Mucosa of descending colon (tissue), 3 donors: ENCODE results near the gene ASB4. TPM values are rescaled to one million over a fixed set of nuclear protein-coding genes. Genes with fewer than 3 reads are reported as not detected.
A peak's percentile ranks its signal among the peaks of the same experiment; 100 is the strongest.

ENCODE experiments used
- ATAC-seq: fragments of 200-7000 bp; cut with Tn5 transposase; one replicate; pipeline ENCODE4 v1.9.1; 2020; ENCODE audit warnings: mild to moderate bottlenecking, moderate library complexity
- DNase-seq, 3 donors: peaks; one replicate each; pipeline ENCODE4 v3.0.0-alpha.2; 2020
- H3K36me3 ChIP-seq: fragments of 200-600 bp; one replicate; pipeline ENCODE4 v1.8.0; 2021; ENCODE audit warnings: low read depth, mild to moderate bottlenecking
- H3K4me1 ChIP-seq: fragments of 200-600 bp; one replicate; pipeline ENCODE4 v1.8.0; 2021; ENCODE audit warnings: low read depth, mild to moderate bottlenecking
- H3K4me3 ChIP-seq: fragments of 200-600 bp; one replicate; pipeline ENCODE4 v1.8.0; 2021; ENCODE audit warnings: mild to moderate bottlenecking
- H3K9me3 ChIP-seq: fragments of 200-600 bp; one replicate; pipeline ENCODE4 v1.8.0; 2021; ENCODE audit warnings: mild to moderate bottlenecking
- intact Hi-C, 2 donors: fragments of 100-400 bp; cut with DNase I in 1 of 2; cut with micrococcal nuclease in 1 of 2; formaldehyde crosslinking; loops; one replicate each; pipeline versions ENCODE4 v1.11.0 to v1.11.1; 2022; cut with DNase I, micrococcal nuclease
- total RNA-seq, 3 donors: library from RNA; stranded (reverse); fragmentation: NEBNext Ultra II Directional in 2 of 3; extraction: Animal tissue kit (Norgen Biotek cat#: 25700) in 2 of 3; gene quantifications; one replicate each; pipeline versions ENCODE4 v1.2.1 to v1.2.4, GENCODE V29; 2021 to 2023
- TF ChIP-seq, protein P1 (sequence below): fragments of 200-600 bp; IDR thresholded peaks from one replicate; pipeline ENCODE4 v1.8.0; 2022; ENCODE audit warnings: antibody characterized with exemption, mild to moderate bottlenecking
- donor health status: DM: no; HTN: no; CAD: no; lungs with moderate emphysema.
- donor health status: DM: no; HTN: no; CAD: no.
- donor health status: DM: no; HTN: yes; CAD: no.

Gene ASB4
- total RNA-seq, 3 donors from 2014 or later, result 0.13 to 0.84 TPM; not detected in 1

DNA sequence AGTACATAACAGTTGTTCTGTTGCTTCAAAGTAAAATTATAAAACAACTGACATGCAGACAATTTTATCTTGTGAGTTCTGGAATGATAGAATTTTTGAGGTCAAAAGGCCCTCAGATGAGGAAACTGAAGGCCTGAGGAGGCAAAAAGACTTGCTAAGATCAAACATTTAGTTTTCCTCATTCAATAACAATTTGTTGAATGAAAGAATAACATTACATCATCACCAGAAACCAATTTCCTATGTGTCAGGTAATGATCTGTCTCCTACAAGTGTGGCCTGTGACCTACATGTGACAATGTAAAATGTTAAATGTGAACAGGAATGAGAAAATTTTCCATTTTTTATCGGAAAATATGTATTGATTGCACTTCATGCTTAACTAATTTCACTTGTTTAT lies 16.6 kb upstream of the ASB4 start:
- Histone ChIP-seq H3K36me3 (no peaks in the 10 kb centered on the region), H3K4me1 (peaks cover 4% of the 10 kb centered on the region), H3K9me3 (no peaks in the 10 kb centered on the region), H3K4me3 (no peak overlapping the region)
- DNase-seq (no peak), ATAC-seq (no peak)
- intact Hi-C loops, result no loop called here
- TF ChIP-seq, protein P1, sequence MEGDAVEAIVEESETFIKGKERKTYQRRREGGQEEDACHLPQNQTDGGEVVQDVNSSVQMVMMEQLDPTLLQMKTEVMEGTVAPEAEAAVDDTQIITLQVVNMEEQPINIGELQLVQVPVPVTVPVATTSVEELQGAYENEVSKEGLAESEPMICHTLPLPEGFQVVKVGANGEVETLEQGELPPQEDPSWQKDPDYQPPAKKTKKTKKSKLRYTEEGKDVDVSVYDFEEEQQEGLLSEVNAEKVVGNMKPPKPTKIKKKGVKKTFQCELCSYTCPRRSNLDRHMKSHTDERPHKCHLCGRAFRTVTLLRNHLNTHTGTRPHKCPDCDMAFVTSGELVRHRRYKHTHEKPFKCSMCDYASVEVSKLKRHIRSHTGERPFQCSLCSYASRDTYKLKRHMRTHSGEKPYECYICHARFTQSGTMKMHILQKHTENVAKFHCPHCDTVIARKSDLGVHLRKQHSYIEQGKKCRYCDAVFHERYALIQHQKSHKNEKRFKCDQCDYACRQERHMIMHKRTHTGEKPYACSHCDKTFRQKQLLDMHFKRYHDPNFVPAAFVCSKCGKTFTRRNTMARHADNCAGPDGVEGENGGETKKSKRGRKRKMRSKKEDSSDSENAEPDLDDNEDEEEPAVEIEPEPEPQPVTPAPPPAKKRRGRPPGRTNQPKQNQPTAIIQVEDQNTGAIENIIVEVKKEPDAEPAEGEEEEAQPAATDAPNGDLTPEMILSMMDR, result no peak

DNA sequence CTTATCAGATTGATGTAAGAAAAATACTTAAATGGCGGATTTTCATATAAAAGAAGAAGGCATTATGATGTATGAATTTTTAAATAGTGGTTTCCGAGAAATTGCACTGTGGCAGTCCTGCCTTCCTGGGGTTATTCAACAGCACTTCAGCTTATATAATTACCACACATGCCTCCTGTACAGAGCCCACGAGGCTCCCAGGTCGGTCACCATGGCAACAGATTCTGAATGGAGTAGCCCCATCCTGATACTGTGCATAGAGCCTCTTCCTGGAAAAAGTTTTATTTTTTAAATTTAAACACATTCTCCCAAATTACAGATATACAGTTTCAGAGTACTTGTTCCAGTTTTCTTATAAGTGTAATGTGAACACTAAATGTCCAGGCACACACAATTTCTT lies 15.9 kb upstream of the ASB4 start:
- TF ChIP-seq, protein P1, result no peak
- intact Hi-C loops, result no loop called here
- H3K9me3 ChIP-seq, result no peaks in the 10 kb centered on the region
- peaks cover 4% of the 10 kb centered on the region for H3K4me1 ChIP-seq
- no peaks in the 10 kb centered on the region for H3K36me3 ChIP-seq
- ATAC-seq (no peak), DNase-seq (no peak)
- no peak overlapping the region for H3K4me3 ChIP-seq

DNA sequence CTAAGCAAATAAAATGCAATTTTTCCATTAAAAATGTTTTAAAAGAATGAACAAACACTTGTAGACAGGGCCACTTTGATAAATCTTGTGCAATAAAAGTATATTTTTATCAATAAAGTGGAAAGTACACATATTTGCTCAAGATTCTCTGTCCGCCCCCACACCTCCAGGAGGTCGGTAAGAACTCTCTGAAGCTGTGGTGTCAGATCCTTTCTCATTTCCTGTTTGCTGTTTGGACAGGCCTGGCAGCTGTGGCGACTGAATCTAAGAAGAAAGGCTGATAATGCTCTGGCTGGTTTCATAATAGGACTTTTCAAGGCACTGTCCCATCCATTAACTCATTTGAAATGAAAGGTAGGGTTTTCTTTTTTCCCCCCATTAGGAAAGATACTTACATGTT lies 15.3 kb upstream of the ASB4 start:
- peaks cover 4% of the 10 kb centered on the region for H3K4me1 ChIP-seq
- H3K9me3 ChIP-seq, result no peaks in the 10 kb centered on the region
- DNase-seq (peak in 2 of 3 donors; percentile 25 to 27), ATAC-seq (peak; percentile 58)
- no peaks in the 10 kb centered on the region for H3K36me3 ChIP-seq
- H3K4me3 ChIP-seq, result no peak overlapping the region
- TF ChIP-seq, protein P1, result no peak
- intact Hi-C loops, result no loop called here

DNA sequence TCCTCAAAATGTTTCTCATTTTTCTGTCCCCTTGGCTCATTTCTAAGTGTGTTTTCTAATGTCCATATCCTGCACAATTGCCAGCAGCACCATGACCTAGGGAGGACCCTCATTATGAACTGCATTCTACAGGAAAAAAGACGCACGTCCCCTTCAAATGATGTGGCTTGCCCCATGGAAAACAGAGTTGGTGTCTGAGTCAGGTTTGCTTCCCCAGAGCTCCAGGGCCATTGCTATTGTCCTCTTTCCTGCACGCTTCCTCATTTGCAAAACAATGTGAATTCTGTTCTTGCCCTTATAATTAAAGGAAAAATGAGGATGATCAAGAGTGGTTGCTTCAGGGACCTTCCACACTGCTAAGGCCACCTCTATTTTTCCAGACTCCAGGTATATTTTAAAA lies 14.7 kb upstream of the ASB4 start:
- DNase-seq (no peak), ATAC-seq (no peak)
- TF ChIP-seq, protein P1, result no peak

DNA sequence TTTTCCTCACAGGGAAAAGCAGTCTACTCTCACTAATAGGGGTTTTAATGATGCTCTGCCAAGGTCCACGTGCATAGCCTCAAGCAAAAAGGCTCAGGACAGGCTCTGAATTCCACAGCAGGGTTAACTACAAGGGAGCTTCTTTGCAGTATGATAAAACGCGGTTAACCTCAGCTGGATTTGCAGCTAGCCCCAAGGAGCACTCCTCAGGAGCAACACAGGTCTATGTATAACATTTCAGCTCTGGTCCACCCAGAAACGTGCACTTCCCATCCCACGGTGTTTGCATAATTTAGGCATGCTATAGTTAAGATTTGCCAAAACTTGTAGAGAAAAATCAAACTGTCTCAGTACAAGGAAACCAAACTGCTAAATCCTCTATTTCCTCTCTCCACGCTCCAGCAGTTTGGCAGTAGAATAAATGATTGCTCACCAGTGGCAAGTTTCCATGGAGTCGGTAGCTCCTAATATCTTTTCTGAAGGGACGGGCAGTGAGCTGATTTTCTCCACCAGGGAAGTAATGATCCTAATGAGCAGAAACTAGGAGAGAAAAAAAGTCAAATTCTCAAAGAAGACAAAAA lies 13.1 kb upstream of the ASB4 start:
- no peaks in the 10 kb centered on the region for H3K36me3 ChIP-seq
- no peak overlapping the region for H3K4me3 ChIP-seq
- intact Hi-C loops, result no loop called here
- ATAC-seq, result no peak
- no peak for DNase-seq
- H3K4me1 ChIP-seq, result peaks cover 4% of the 10 kb centered on the region
- TF ChIP-seq, protein P1, result no peak
- no peaks in the 10 kb centered on the region for H3K9me3 ChIP-seq

More for the DNA sequence above, 14.7 kb upstream of the ASB4 start:
- intact Hi-C loops, result no loop called here
- Histone ChIP-seq H3K36me3 (no peaks in the 10 kb centered on the region), H3K9me3 (no peaks in the 10 kb centered on the region), H3K4me3 (no peak overlapping the region), H3K4me1 (peaks cover 4% of the 10 kb centered on the region)
